ENCODE data around the gene TMEM72.
A peak's percentile ranks its signal among the peaks of the same experiment; 100 is the strongest.
"Not testable (repeated sequence)": the region's sequence is repeated elsewhere in the genome, so short reads cannot be mapped to it uniquely, and the experiment has no call there.

Gene TMEM72

DNA sequence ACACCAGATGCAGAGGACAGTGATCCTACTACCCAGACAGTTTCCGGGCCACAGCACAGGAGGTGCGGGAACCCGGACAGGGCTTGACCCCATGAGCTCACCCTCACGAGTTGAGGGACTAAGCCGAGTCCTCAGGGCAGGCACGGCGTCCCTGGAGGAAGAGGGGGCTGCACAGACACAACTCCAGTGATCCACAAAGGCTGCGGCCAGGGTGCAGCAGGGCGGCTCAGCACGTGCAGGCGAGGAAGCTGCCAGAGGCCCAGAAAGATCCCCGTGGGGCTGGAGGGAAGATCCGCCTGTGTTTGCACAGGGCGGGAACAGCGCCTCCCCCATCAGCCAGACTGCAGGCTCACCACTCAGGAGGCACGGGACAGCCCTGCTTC is 45.9 kb upstream of the TMEM72 start:
- H3K4me3 ChIP-seq (ENCODE audit: low read depth, low read length): no peak overlapping the region
- no peak for TF ChIP-seq CTCF (IDR thresholded peaks at IDR 0.05; ENCODE audit: control insufficient read depth, extremely low read depth, insufficient read depth)
- DNase-seq (ENCODE audit: low read depth): no peak

- not testable (repeated sequence) for H3K4me3 ChIP-seq (ENCODE audit: low read depth, low read length); DNase-seq (ENCODE audit: low read depth)
These were observed 44.8 kb upstream of the TMEM72 start for GRCh38 chr10:44866367-44866766.

DNA sequence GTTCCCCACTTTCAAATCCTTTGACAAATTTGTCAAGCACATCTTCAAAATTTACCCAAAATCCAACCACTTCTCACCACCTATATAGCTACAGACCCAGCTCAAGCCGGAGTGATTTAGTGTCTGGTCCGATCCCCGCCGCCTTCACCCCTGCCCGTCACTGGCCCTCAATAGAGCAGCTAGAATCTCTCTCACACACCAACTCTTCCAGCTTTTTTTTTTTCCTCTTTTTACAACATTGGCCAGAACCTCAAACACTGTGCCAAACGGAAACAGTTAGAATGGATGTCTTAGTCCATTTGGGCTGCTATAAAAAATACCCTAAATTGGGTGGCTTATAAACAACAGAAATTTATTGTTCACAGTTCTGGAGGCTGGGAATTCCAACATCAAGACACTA is 41.1 kb upstream of the TMEM72 start:
- TF ChIP-seq CTCF (IDR thresholded peaks at IDR 0.05; ENCODE audit: control insufficient read depth, extremely low read depth, insufficient read depth): no peak
- H3K4me3 ChIP-seq (ENCODE audit: low read depth, low read length): no peak overlapping the region
- no peak for DNase-seq (ENCODE audit: low read depth)

GRCh38 chr10:44873160-44873559 is 38.0 kb upstream of the TMEM72 start:
- TF ChIP-seq CTCF (IDR thresholded peaks at IDR 0.05; ENCODE audit: control insufficient read depth, extremely low read depth, insufficient read depth): no peak
- no peak for DNase-seq (ENCODE audit: low read depth)
- H3K4me3 ChIP-seq (ENCODE audit: low read depth, low read length): no peak overlapping the region

GRCh38 chr10:44874166-44874565 is 37.0 kb upstream of the TMEM72 start:
- H3K4me3 ChIP-seq (ENCODE audit: low read depth, low read length): no peak overlapping the region
- peak; percentile 43 for DNase-seq (ENCODE audit: low read depth)
- TF ChIP-seq CTCF (IDR thresholded peaks at IDR 0.05; ENCODE audit: control insufficient read depth, extremely low read depth, insufficient read depth): no peak

DNA sequence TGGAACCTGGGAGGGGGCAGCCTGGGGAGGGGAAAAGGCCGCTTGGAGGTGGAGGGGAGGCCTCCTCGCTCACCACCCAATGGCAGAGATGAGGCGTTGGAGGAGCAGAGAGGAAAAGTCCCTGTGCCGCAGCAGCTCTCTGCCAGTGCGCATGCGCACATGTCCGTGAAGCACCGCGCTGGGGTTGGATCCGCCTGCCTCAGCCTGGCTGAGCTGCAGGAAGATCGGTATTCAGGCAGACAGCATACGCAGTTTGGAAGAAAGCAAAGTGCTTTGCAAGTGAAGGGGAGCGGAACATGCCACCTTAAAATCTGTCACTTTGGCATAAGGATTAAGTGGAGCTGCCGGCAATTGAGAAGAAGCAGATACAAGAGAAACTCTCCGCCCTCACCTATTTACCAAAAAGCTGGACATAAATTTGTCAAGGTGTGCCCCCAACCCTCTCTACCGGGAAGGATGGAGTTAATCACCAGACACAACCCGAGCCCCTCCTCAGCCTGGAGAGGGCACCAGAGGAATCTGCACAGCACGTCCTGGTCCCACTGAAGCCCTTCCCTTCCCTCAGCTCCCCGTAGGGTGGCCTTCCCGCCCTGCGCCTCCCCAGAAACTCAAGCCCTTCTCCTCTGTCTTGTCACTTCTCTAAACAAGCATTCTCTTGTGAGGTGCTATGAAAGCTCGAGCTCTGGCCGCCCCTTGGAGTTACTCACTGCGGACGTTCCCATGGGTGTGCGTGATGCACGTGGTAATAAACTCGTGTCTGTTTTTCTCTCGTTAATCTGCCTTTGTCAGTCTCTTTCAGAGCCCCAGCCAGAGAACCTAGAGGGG is 32.2 kb upstream of the TMEM72 start:
- no peak for TF ChIP-seq CTCF (IDR thresholded peaks at IDR 0.05; ENCODE audit: control insufficient read depth, extremely low read depth, insufficient read depth)
- DNase-seq (ENCODE audit: low read depth): peak; percentile 43
- H3K4me3 ChIP-seq (ENCODE audit: low read depth, low read length): peak overlapping the region; percentile 28

GRCh38 chr10:44879531-44879899 is 31.6 kb upstream of the TMEM72 start:
- TF ChIP-seq CTCF (IDR thresholded peaks at IDR 0.05; ENCODE audit: control insufficient read depth, extremely low read depth, insufficient read depth): no peak
- no peak for DNase-seq (ENCODE audit: low read depth)
- no peak overlapping the region for H3K4me3 ChIP-seq (ENCODE audit: low read depth, low read length)
